ENCODE data around the gene CXorf49.

Gene CXorf49

DNA sequence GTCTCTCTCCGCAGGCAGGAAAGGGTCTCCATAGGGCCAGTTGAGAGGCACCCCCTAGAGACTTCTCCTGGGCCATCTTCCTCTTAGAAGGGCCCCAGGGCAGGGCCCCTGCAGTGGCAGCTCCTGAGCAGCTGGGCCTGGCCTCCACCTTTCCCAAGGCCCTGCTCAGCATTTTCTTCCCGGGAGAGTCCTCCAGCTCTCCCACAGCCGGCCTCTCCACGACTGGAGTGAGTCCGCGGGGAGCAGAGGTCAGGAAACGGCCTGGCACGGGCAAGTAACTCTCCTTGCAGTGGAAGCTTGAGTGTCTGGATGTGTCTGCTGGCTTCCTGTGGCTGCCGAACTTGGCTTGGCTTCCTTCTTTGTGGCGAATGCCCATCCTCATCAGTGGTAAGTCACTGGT is 52.3 kb downstream of the CXorf49 start:
- Histone ChIP-seq H3K27ac (ENCODE audit: low read length) (no peak overlapping the region), H3K27me3 (ENCODE audit: insufficient read depth, low read length, poor library complexity) (peaks cover 7% of the 10 kb centered on the region), H2AFZ (ENCODE audit: low read depth, low read length) (no peak overlapping the region), H3K36me3 (ENCODE audit: insufficient read depth, low read length) (no peaks in the 10 kb centered on the region), H3K4me3 (ENCODE audit: low read depth in 1 of 2, low read length in 2 of 2) (no peak overlapping the region), H3K9me3 (ENCODE audit: insufficient read depth, low read length, severe bottlenecking) (no peaks in the 10 kb centered on the region), H3K9ac (ENCODE audit: low read depth, low read length) (no peak overlapping the region), H3K4me2 (ENCODE audit: insufficient read depth, low read length) (no peak overlapping the region), H3K79me2 (ENCODE audit: insufficient read depth, low read length) (no peaks in the 10 kb centered on the region), H4K20me1 (ENCODE audit: insufficient read depth, low read length) (peaks cover 6% of the 10 kb centered on the region; the same call in 1 of the 2 replicates), H3K4me1 (ENCODE audit: insufficient read depth, low read length) (peaks cover 7% of the 10 kb centered on the region)
- TF ChIP-seq, protein P1, sequence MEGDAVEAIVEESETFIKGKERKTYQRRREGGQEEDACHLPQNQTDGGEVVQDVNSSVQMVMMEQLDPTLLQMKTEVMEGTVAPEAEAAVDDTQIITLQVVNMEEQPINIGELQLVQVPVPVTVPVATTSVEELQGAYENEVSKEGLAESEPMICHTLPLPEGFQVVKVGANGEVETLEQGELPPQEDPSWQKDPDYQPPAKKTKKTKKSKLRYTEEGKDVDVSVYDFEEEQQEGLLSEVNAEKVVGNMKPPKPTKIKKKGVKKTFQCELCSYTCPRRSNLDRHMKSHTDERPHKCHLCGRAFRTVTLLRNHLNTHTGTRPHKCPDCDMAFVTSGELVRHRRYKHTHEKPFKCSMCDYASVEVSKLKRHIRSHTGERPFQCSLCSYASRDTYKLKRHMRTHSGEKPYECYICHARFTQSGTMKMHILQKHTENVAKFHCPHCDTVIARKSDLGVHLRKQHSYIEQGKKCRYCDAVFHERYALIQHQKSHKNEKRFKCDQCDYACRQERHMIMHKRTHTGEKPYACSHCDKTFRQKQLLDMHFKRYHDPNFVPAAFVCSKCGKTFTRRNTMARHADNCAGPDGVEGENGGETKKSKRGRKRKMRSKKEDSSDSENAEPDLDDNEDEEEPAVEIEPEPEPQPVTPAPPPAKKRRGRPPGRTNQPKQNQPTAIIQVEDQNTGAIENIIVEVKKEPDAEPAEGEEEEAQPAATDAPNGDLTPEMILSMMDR (IDR thresholded peaks at IDR 0.05; ENCODE audit: borderline replicate concordance, extremely low read depth, low read length, poor library complexity, severe bottlenecking): no peak
- no peak for TF ChIP-seq EZH2 (IDR thresholded peaks at IDR 0.05; ENCODE audit: borderline replicate concordance, low read depth, low read length, severe bottlenecking)
- DNase-seq: no peak
- no peak for ATAC-seq (ENCODE audit: insufficient read depth, low read depth)

DNA sequence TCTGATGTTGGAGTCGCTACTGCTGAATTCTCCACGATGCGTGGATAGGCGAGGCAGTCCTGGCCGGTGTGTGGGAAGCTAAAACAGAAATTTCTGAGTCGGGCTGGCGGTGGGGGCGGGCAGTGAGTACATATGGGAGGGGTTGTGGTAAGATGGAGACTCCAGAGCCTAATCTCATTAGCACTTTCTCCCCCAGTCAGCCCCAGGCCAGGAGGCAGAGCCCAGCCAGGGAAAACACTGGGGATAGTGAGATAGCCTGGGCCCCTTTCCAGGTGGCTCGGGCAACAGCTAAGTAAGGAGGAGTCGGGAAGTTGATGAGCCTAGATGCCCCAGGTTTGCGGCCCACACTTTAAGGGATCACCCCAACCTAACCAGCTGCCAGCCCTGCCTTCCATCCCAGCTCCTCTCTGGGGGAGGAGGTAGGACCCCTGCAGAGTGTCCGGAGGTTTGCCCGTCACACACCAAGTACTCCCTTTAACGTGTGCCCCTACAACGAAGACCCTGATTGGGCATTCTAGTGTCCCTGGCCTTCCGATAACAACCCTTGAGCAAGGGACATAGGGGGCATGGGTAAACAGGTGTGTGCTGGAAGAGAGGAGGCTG is 53.1 kb downstream of the CXorf49 start:
- Histone ChIP-seq H3K36me3 (ENCODE audit: insufficient read depth, low read length) (no peaks in the 10 kb centered on the region), H3K79me2 (ENCODE audit: insufficient read depth, low read length) (no peaks in the 10 kb centered on the region), H3K27ac (ENCODE audit: low read length) (no peak overlapping the region), H3K27me3 (ENCODE audit: insufficient read depth, low read length, poor library complexity) (peaks cover under 1% of the 10 kb centered on the region), H3K4me3 (ENCODE audit: low read depth in 1 of 2, low read length in 2 of 2) (no peak overlapping the region), H3K4me1 (ENCODE audit: insufficient read depth, low read length) (peaks cover 7% of the 10 kb centered on the region), H2AFZ (ENCODE audit: low read depth, low read length) (no peak overlapping the region), H3K9me3 (ENCODE audit: insufficient read depth, low read length, severe bottlenecking) (no peaks in the 10 kb centered on the region), H3K9ac (ENCODE audit: low read depth, low read length) (no peak overlapping the region), H4K20me1 (ENCODE audit: insufficient read depth, low read length) (peaks cover 6% of the 10 kb centered on the region; the same call in 1 of the 2 replicates), H3K4me2 (ENCODE audit: insufficient read depth, low read length) (no peak overlapping the region)
- DNase-seq: no peak
- TF ChIP-seq EZH2 (IDR thresholded peaks at IDR 0.05; ENCODE audit: borderline replicate concordance, low read depth, low read length, severe bottlenecking): no peak
- TF ChIP-seq, protein P1 (IDR thresholded peaks at IDR 0.05; ENCODE audit: borderline replicate concordance, extremely low read depth, low read length, poor library complexity, severe bottlenecking): no peak
- no peak for ATAC-seq (ENCODE audit: insufficient read depth, low read depth)
